Lower leg skin (tissue), 4 donors: Measurements from ENCODE around the gene APP. TPM values are rescaled to one million over a fixed set of nuclear protein-coding genes. Genes with fewer than 3 reads are reported as not detected.

Experiments
- DNase-seq, 2 donors: peaks; one replicate each; pipeline ENCODE4 v3.0.0-alpha.2; 2019; ENCODE audit warnings: low spot score in 2 of 2
- H3K4me3 ChIP-seq: fragments of 200-600 bp; sonication (generic); 2 replicates; pipeline ENCODE4 v1.5.1; 2017; ENCODE audit warnings: mild to moderate bottlenecking, low read depth; ENCODE audit not compliant: poor library complexity, severe bottlenecking
- POLR2A ChIP-seq, 2 donors: fragments of 450-650 bp; IDR thresholded peaks; one replicate each; pipeline ENCODE4 v1.6.1; 2016 to 2017; ENCODE audit warnings: antibody characterized with exemption in 2 of 2, mild to moderate bottlenecking in 1 of 2, moderate library complexity in 1 of 2
- WGBS, 2 donors: methylation state at CpG; one replicate each; pipeline ENCODE4 v1.1.5; 2018; 5-methylcytosine and 5-hydroxymethylcytosine counted together
- intact Hi-C: fragments of 100-400 bp; cut with DNase I; formaldehyde crosslinking; loops from one replicate; pipeline ENCODE4 v1.15.0; 2023; ENCODE audit warnings: low total_unique reads
- total RNA-seq, 4 donors: library from RNA; depleted of rRNA; stranded (reverse); fragments of >200 nt; gene quantifications; one replicate each; pipeline ENCODE4 v1.1.0, GENCODE V29; 2016
- TF ChIP-seq, protein P1 (sequence below), 3 donors: fragments of 450-650 bp; IDR thresholded peaks; one replicate each; pipeline ENCODE4 v1.5.1; 2016; ENCODE audit warnings: antibody characterized with exemption in 3 of 3, mild to moderate bottlenecking in 3 of 3, moderate library complexity in 2 of 3

Gene APP
- total RNA-seq, 4 donors from 2014 or later = 240 to 403 (median 331) TPM

DNA sequence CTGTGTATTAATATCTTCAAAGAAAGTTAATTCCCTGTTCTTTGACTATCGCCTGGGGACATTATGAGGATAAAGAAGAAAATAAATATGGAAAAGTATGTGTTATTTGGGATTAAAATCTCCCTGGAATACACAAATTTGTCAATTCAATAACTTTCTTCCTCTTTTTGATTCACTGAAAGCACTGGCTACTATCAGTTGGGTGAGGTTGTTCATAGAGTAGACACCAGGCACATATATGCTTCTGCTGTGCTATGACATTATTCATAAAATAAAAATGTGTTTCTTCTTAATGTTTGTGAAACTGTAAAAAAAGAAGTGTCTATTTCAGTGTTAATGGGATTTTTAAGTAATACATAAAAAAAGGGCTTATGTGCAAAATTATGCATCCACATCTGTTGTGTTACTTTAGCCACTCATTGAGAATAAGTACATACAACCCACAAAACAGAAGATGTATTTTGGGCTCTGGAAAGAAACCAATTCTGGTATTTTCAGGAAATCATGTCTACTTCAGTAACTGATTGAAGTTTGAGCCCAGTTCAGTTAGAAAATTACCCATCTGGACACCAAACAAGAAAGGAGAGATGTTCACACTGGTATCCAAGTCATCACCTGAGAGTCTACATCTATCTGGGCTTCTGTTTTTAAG, 266.4 kb downstream of the APP start:
- 86 to 91% methylated on average over 1 of the region's 1 CpG for WGBS, 2 donors

DNA sequence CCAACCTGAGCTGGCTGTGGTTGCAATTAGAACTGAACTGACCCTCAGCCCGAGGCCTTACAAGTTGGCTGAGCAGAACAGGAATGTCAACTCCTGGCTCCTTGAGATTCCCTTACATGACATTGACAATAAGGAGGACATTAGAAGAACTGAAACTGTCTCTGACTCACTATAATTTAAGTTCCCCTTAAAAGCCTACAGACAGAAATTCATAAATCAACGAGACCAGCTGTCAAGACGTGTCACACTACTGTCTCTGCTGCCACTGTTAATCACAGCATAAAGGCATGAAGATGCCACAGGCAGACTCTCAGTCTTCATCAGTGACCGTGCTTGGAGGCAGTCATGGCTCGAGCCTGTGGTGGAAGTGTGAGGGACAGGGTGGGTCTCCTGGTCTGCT, 267.0 kb downstream of the APP start:
- TF ChIP-seq, protein P1, sequence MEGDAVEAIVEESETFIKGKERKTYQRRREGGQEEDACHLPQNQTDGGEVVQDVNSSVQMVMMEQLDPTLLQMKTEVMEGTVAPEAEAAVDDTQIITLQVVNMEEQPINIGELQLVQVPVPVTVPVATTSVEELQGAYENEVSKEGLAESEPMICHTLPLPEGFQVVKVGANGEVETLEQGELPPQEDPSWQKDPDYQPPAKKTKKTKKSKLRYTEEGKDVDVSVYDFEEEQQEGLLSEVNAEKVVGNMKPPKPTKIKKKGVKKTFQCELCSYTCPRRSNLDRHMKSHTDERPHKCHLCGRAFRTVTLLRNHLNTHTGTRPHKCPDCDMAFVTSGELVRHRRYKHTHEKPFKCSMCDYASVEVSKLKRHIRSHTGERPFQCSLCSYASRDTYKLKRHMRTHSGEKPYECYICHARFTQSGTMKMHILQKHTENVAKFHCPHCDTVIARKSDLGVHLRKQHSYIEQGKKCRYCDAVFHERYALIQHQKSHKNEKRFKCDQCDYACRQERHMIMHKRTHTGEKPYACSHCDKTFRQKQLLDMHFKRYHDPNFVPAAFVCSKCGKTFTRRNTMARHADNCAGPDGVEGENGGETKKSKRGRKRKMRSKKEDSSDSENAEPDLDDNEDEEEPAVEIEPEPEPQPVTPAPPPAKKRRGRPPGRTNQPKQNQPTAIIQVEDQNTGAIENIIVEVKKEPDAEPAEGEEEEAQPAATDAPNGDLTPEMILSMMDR (IDR thresholded peaks at IDR 0.05) = no peak
- TF ChIP-seq POLR2A (IDR thresholded peaks at IDR 0.05) = no peak
- H3K4me3 ChIP-seq = no peak overlapping the region
- no peak for DNase-seq
- intact Hi-C loops = loop anchor here (2.0 kb wide), 1 partner anchor 25 kb away; no protein-coding TSS in a partner anchor
- WGBS, 2 donors = 79% methylated on average over 5 of the region's 5 CpGs

More for the DNA sequence above, 266.4 kb downstream of the APP start:
- no peak overlapping the region for H3K4me3 ChIP-seq
- DNase-seq = no peak
- intact Hi-C loops = loop anchor here (2.0 kb wide), 1 partner anchor 25 kb away; no protein-coding TSS in a partner anchor
- TF ChIP-seq, protein P1 (IDR thresholded peaks at IDR 0.05) = no peak
- no peak for TF ChIP-seq POLR2A (IDR thresholded peaks at IDR 0.05)

DNA sequence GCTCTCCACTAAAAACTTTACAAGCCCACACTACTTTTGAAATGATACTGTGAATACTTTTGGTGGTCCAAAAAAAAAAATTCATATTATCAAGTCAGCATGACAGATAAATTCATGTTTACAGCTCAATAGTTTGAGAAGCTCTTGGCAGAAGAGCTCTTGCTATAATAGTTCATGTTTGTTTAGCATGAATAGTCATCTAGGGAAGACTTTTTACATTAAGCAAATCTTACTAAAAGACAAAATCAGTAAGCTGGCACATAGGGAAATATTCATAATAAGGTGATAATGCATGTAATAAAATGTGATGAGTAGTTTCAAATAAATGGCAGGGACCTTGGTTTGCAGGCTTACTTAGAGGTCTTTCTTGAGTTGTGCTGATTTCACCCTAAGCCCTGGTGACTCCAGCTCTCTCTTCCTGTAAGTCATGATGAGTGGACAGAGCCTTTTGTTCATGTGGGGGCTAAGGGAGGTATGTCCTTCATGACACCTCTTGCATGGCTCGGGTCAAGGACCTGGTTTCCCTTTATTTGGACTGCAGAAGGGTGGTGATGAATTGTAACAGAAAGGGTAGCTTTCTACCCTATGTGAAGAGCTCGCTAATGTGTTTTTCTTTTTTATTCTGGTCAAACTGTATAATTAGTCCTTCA, 269.1 kb downstream of the APP start:
- intact Hi-C loops = no loop called here
- TF ChIP-seq POLR2A (IDR thresholded peaks at IDR 0.05) = no peak
- TF ChIP-seq, protein P1 (IDR thresholded peaks at IDR 0.05) = no peak
- 64 to 66% methylated on average over 2 of the region's 2 CpGs for WGBS, 2 donors
- H3K4me3 ChIP-seq = no peak overlapping the region
- no peak for DNase-seq

DNA sequence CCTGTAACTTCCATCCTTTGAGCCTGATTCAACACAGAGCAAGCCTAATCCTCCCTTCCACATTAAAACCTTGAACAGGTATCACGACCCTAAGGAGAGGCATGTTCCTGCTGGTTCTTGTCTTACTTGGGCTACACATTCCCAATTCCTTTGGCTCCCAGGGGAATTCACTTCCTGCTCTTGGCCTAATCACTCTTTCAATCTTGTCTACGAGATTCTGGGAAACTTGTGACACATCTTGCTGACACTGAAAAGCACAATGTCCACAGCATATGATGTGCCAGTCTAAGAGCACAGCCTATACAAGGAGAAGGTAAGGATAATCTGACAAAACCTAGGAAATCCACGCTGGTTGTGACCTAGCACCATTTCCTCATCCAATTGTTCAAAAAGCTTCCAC, 271.9 kb downstream of the APP start:
- intact Hi-C loops = no loop called here
- WGBS, 2 donors = 48 to 54% methylated on average over 3 of the region's 3 CpGs

DNA sequence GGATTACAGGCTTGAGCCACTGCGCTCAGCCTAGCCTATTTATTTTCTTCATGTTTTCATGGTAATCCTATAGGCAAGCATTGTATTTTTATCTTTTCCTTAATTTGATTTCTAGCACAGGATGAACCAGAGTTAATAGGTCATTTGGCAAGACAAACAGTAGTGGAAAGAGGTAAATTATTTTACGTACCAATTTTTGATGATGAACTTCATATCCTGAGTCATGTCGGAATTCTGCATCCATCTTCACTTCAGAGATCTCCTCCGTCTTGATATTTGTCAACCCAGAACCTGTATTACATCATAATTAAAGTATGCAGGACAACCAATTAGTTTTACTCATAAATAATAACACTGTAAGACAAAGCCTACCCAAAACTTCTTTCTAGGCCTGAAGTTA, 273.2 kb downstream of the APP start:
- DNase-seq = no peak
- WGBS, 2 donors = 85 to 87% methylated on average over 4 of the region's 4 CpGs
- TF ChIP-seq POLR2A (IDR thresholded peaks at IDR 0.05) = no peak
- TF ChIP-seq, protein P1 (IDR thresholded peaks at IDR 0.05) = no peak
- intact Hi-C loops = no loop called here
- no peak overlapping the region for H3K4me3 ChIP-seq

More for the DNA sequence above, 271.9 kb downstream of the APP start:
- H3K4me3 ChIP-seq = no peak overlapping the region
- no peak for TF ChIP-seq POLR2A (IDR thresholded peaks at IDR 0.05)
- TF ChIP-seq, protein P1 (IDR thresholded peaks at IDR 0.05) = no peak
- DNase-seq = no peak
